ENCODE results near the gene FKBP1B.
"Not testable (repeated sequence)": the region's sequence is repeated elsewhere in the genome, so short reads cannot be mapped to it uniquely, and the experiment has no call there.

FKBP1B gene

DNA sequence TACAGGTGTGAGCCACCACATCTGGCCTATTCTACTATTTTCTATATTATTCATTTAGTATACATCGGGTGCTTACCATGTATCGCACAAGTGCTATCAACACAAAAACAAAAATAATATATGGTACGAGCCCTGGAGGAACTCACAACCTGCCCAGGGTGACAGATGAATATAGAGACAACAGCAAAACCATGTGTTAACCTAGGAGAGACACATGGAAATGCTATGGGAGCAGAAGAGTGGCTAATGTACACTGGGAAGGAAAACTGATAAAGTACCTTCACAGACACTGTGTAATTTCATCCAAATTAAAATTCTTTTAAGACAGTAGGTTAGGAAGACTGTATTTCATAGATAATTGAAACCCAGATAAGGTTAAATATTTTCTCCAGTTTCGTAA, 22.7 kb downstream of the FKBP1B start:
- no peak for DNase-seq

DNA sequence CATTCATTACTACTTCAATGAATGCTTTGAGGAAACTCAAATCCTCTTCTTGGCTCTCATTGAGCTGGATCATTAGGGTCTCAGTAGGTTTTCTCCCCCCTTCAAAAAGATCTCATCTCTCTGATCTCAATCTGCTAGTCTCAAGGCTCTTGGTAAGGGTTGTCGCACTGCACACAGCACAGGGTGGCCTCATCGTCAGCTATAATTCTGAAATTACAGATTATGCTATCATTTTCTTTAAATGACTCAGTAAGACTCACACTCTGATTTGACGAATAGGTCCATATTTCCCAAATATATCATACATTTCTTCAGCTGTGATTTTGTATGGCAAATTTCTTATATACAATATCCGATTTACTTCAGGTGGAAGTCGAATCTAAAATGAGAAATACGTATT, 24.3 kb downstream of the FKBP1B start:
- DNase-seq, result no peak

DNA sequence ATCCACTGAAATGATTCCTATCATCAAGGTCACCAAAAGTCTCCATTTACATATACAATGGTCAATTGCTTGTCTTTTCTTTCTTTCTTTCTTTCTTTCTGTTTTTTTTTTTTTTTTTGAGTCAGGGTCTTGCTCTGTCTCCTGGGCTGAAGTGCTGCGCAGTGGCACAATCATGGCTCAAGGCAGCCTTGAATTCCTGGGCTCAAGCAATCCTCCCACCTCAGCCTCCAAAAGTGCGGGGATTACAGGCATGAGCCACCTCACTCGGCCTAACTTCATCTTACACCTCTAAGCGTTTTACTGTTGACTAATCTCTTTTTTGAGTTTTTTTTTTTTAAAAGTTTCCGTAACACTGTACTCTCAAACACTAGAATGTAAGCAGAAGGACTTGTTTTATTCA, 25.7 kb downstream of the FKBP1B start:
- DNase-seq, result no peak

DNA sequence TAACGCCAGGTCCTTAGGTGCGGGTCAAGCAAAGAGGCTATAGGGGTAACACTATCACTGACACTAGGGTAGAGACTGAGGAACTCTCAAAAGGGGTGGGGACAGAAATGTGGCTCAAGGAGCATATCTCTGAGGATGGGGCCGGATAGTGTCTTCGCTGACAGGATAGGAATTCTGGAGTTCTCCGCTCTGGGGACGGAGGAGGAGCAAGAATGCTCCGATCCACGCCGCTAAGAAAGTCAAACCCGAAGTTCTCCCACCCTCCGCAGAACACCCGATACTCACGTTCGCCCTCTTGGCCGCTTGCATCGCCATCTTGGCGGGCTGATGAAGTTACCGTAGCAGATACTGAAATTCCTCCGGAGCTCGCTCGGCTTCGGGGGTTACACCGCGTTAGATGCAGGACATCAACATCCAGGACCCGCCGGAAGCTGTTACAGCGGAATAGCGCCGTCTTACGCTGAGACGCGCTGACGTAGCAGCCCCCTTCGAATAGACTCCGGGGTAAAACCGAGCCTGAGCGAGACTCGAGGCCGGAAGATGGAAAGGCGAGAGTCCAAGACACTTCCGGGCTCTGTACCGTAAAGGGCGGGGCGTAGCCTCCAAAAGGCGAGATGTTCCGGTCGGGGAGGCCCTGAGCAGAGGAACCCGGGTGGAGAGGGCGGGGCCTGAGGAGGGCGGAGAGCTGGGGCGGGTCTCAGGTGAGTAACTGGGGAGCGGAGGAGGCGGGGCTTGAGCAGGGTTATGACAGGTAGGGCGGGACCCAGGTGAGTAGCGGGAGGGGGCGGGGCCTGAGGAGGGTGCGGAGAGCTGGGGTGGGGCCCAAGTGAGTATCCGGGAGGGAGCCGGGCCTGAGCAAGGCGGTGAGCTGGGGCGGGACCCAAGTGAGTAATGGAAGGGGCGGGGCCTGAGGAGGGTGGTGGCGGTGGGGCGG, 26.6 kb downstream of the FKBP1B start, which contains the start of gene SF3B6:
Gene SF3B6 (minus strand): TSS at position 412 of the 934 bp plus-strand sequence. CDS start 97 bp downstream, at position 315.
- DNase-seq, result peak; percentile 100

DNA sequence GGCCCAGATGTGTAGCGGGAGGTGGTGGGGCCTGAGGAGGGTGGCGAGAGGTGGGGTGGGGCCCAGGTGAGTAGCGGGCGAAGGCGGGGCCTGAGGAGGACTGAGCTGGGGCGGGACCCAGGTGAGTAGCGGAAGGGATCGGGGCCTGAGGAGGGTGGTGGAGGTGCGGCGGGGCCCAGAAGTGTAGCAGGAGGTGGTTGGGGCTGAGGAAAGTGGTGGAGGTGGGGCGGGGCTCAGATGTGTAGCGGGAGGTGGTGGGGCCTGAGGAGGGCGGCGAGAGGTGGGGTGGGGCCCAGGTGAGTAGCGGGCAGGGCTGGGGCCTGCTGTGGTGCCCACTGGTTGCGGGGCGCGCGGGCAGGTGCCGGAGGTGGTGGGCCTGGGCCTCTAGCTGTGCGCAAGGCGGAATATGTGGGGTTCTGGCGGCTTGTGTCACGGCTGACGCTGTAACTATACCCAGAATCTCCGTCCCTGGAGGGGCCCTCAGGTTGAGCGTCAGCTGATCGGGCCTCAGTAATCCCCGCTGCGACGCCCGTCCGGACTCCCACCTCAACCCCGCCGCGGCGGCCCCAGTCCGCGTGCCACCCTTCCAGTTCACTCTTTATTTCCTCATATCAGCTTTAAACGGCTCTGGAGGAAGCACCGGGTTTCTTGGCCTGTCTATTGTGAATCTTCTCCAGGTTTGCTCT, 27.5 kb downstream of the FKBP1B start:
- DNase-seq, result no peak

DNA sequence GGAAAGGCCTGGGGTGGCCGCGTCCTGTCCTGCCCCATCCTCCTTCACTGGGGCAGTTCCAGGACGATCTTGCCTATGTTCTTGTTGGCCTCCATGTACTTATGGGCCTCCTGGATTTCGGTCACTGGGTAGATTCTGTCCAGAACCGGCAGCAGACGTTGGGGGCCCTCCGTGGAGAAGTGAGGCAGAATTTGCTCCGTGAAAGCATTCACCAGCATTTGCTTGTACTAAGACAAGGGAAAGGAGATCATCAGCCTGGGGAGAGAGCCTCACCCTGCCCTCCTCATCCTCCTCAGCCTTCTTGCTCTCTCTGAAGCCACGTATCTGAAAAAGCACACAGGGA, 28.0 kb downstream of the FKBP1B start:
- no peak for DNase-seq

DNA sequence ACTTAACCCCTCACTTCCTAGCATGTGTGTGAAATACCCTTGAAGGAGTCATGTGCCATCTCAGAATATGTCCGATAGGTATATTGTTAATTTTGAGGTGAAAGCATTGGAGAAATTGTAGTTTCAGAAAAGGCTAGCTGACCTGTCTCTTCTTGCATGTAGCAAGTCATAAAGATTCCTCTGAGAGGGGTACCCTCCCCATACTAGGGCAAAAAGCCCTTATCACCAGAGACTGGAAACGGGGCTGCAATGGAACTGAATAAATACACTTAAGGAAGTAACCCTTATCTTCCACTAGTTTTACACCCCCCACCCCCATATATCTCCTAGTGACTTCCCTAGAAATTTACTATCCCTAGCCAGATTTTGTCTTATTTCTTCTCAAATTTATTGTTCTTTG, 28.3 kb downstream of the FKBP1B start:
- no peak for DNase-seq

DNA sequence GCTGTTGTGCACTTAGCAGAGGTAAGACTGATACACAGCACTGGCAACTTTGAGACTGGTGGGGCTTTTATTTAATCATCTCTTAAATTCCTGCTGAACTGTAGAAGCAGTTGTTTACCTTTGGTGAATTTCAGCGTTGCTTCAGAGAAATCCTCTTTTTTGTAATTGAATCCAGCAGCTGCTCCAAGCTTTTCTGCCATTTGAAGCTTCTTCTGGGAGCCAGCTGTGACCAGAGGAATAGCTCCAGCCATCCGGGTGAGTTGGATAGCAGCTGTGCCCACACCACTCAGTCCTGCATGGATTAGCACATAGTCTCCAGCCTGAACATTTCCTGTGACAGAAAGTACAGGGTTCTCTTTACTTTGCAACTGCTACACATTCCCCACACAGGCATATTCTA, 31.2 kb downstream of the FKBP1B start:
- no peak for DNase-seq

DNA sequence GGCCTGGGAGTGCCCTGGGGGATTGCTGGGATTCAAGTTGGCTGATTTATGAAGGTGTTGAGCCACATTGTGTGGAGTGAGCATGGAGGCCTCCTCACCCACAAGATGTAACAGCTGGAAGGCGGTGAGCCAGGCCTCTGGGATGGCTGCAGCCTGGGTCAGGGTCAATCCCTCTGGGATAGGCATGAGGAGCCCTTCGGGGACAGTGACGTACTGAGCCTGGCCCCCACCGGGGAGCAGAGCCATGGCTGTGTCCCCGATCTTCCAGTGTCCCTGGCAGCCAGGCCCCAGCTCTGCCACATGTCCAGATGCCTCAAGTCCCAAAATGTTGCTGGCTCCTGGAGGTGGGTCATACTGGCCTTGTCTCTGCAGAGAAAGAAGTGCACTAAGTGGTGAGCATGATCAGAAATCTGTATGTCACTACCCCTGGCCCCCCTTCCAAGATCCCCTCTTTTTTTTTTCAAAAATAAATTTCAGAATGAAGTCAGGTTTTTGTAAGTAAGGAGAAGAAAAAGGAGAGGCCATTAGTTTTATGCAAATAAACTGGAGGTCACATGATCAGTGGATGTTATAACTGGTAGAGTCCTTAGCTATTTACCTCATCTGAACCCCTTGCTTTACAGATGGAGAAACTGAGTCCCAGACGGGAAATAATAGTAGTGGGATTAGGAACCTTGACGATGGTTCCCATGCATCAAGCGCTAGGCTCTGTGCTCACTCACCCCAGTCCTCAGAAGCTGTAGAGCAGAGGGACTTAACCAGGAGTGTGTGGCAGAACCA, 33.4 kb downstream of the FKBP1B start:
- DNase-seq, result no peak

DNA sequence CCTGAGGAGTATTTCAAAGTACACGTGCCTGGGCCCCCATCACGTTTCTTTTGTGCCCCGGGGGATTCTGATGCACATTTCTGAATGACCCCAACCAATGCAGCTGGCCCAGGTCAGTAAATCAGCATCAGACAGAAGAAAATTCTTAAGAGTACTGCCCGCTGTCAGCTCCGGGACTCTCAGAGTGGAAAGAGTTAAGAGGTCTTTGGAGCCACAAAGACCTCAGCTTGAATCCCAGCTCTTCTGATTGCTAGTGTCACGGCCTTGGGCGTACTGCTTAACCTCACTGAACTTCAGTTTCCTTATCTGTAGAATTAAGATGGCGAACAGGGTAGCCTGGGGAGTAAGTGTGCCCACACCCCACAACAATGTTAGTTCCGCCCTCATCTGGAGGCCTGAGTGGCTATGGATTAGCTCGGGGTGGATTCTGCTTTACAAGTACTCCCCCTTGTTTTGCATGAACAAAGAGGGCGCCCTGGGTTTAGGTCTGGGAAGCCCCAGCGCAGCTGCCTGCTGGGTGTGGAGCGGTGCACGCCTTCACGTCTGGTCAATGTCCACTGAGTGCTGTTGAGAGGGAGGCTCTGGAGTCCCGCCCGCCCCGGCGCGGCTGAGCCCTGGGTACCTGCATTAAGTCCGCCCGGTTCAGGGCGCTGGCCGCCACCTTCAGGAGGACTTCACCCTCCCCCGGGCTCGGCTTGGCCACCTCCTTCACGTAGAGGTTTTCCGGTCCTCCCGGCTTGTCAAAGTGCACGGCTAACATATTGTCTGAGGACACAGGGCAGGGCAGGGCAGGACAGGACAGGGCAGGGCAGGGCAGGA, 34.2 kb downstream of the FKBP1B start:
- DNase-seq, result no peak

DNA sequence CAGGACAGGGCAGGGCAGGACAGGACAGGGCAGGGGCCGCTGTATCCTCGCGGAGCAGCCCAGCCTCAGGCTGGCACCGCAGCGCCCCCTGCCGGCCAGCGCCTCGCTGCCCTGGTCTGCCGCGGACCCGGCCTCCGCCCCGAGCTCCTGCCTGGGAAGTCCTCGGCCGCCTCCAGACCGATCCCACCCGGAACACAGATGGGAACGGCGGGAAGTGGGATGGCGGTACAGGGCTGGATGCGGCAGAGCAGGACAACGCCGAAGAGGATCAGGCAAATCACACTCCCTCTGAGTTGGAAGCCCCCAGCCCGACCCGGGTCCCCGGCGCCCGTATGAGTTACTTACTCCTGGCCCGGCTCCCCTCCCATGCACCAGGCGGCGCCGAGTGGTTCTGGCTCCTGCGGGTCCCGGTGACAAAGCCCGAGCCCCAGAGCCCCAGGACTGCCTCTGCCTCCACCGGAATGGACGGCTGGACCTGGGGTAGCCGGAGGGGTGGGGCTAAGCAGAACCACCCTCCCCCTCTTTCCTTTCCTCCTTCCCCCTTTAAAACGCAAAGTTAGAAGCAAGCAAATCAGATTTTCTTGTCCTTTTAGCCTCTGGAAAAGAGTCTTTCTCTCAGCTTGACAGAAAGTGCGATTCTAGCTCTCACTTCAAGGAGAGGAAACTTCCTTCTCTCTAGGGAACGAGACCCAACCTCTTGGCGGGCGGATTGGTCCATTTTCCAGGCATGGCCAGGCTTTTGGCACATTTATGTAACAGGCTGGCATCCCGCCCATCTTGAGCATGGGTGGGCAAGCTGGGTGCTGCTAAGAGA, 35.1 kb downstream of the FKBP1B start, which contains the start of gene TP53I3:
Gene TP53I3 (minus strand): TSS at position 449 of the 814 bp plus-strand sequence. CDS start 508 bp downstream, outside the sequence.
- peak; percentile 88 for DNase-seq

DNA sequence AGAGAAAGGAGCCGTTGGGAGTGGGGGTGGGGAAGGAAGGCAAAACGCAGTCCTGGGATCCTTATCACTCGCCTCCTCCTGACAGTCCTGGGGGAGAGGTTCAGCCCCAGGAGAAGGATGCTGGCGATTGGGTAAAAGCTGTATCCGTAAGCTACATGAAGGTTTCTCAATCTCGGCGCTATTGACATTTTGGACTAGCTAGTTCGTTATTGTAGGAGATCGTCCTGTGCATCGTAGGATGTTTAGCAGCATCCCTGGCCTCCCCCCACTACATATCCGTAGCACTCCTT, 35.6 kb downstream of the FKBP1B start:
- no peak for DNase-seq

DNA sequence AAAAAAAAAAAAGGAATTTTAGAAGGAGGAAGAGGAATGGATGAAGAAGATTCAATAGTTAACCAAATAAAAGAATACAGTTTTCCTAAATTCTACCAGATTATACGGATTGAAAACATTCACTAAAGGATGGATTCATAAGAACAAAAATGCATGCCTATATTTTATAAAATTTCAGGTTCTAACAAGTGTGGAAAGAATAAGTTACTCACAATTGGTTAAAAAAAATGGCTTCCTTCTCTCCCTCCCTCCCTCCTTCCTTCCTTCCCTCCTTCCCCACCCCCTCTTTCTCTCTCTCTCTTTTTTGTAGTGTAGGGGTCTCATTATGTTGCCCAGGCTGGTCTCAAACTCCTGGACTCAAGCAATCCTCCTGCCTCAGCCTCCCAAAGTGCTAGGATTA, 36.7 kb downstream of the FKBP1B start:
- DNase-seq, result no peak

DNA sequence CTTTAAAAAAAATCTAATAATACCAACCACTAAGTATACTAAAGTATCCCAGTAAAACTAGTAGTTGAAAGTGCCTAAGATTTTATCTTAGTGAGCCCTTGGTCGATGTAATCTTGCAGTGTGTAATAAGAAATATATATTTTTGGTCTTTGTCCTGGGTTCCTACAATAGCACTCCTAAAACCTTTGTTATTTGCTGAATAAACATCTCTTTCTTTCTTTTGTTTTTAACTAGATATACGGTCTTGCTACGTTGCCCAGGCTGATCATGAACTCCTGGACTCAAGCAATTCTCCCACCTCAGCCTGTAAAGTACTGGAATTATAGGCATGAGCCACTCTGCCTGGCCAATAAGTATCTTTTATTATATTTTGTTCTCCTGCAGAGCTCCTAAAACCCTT, 37.5 kb downstream of the FKBP1B start:
- DNase-seq, result no peak

DNA sequence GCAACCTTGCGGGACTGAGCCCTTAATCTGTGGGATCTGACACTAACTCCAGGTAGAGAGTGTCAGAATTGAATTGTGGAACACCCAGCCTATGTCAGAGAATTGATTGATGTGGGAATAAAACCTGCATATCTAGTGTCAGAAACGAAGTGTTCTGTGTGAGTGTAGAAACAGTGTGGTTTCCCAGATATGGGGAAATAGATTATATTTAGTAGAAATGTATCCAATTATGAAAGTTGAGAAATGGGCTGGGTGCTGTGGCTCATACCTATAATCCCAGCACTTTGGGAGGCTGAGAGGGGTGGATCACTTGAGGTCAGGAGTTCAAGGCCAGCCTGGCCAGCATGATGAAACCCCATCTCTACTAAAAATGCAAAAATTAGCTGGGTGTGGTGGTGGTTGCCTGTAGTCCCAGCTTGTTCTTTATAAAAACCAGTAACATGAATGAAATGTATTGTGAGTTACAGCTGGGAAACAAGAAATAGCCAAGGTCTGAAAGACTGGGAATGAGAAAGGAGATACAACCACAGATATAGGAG, 39.3 kb downstream of the FKBP1B start:
- no peak for DNase-seq

DNA sequence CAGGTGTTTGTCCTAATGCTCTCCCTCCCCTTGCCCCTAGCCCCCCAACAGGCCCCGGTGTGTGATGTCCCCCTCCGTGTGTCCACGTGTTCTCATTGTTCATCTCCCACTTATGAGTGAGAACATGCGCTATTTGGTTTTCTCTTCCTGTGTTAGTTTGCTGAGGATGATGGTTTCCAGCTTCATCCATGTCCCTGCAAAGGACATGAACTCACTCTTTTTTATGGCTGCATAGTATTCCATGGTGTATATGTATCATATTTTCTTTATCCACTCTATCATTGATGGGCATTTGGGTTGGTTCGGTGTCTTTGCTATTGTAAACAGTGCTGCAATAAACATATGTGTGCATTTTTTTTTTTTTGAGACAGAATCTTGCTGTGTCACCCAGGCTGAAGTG, 43.7 kb downstream of the FKBP1B start:
- not testable (repeated sequence) for DNase-seq

DNA sequence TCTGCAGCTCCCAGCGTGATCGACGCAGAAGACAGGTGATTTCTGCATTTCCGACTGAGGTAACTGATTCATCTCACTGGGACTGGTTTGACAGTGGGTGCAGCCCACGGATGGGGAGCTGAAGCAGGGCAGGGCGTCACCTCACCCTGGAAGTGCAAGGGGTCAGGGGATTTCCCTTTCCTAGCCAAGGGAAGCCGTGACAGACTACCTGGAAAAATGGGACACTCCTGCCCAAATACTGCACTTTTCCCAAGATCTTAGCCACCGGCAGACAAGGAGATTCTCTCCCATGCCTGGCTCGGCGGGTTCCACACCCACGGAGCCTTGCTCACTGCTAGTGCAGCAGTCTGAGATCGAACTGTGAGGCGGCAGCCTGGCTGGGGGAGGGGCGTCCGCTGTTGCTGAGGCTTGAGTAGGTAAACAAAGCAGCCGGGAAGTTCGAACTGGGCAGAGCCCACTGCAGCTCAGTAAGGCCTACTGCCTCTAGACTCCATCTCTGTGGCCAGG, 45.7 kb downstream of the FKBP1B start:
- not testable (repeated sequence) for DNase-seq

DNA sequence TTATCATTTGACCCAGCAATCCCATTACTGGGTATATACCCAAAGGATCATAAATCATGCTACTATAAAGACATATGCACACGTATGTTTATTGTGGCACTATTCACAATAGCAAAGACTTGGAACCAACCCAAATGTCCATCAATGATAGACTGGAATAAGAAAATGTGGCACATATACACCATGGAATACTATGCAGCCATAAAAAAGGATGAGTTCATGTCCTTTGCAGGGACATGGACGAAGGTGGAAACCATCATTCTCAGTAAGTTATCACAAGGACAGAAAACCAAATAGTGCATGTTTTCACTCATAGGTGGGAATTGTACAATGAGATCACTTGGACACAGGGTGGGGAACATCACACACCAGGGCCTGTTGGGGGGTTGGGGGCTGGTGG, 51.2 kb downstream of the FKBP1B start:
- not testable (repeated sequence) for DNase-seq

DNA sequence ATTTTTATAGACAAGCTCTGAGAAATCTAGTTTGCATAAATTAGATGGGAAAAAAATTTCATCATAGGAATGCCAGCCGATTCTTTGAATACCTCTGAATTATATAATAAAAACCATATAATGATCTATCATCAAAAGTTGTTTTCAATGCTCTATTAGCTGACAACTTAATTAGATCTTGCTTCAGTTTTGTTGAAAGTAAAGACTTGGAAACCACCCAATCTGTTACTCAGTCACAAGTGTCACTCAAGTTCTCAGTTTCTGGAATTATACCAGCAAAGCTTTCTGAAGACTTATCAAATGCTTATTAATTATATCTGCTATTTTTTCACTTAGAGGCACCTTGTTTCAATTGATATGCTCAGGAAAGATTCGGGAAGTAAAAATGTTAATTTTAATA, 52.5 kb downstream of the FKBP1B start:
- DNase-seq, result no peak

DNA sequence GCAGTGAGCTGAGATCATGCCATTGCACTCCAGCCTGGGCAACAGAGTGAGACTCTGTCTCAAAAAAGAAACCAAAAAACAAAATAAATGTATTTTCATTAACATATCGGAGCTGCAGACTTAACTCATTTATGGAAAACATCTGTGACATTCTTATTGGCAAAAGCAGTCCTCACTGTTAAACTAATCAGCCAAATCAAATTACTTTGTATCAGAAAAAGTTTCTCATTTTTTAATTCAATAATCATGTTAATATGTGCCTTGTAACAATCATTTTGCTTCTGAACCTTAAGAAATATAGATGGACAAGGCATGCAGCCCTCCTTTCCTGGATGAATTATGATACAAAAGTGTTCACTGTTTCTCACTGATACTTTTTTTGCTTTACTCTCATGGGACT, 53.1 kb downstream of the FKBP1B start:
- no peak for DNase-seq

DNA sequence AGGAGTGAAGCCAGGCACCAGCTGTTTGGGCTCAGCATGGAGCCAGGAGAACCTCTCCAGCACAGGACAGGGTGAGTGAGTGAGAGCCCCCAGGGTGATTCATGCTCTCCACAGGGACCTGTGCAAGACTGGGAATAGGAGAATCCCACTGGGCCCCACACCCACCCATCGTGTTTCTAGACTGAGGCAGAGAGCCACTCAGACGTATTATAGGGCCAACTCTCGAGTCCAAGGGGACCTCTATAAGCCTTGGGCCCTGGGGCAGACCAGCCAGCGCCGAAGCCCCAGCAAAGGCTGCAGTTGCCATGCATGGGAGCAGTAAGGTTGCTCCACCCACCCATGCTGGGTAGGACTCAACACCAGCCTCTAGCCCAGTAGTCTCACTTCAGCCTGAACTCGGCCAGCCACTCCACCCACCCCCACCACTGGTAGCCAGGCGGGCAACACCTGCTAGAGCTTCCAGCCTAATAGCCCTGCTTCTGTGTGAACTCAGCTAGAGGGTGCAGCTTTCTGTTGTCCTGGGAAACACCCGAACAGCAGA, 54.6 kb downstream of the FKBP1B start:
- no peak for DNase-seq
